SK-N-SH (cell line): Measurements from ENCODE around the gene RPS10.

Experiments used
- EZH2phosphoT487 ChIP-seq: fragments of 200-600 bp; sonication (generic); IDR thresholded peaks from 2 replicates; pipeline ENCODE4 v1.6.1; 2017; ENCODE audit warnings: low read depth, mixed run types, mild to moderate bottlenecking, antibody characterized with exemption, moderate library complexity, borderline replicate concordance
- GABPA ChIP-seq: IDR thresholded peaks from 2 replicates; pipeline ENCODE4 v1.4.0; 2012; ENCODE audit warnings: low read depth, mild to moderate bottlenecking
- JUND ChIP-seq: IDR thresholded peaks from 2 replicates; pipeline ENCODE4 v1.4.0; 2012
- POLR2AphosphoS5 ChIP-seq: IDR thresholded peaks from 2 replicates; pipeline ENCODE4 v1.6.1; 2012; ENCODE audit warnings: low read depth, low read length
- RCOR1 ChIP-seq: fragments of 150-350 bp; IDR thresholded peaks from 2 replicates; pipeline ENCODE4 v1.6.1; 2017; ENCODE audit warnings: antibody characterized with exemption, low read length
- REST ChIP-seq: IDR thresholded peaks from 2 replicates; pipeline ENCODE4 v1.6.1; 2012; ENCODE audit warnings: mild to moderate bottlenecking, low read depth, low read length, moderate library complexity
- RXRA ChIP-seq: IDR thresholded peaks from 2 replicates; pipeline ENCODE4 v1.4.0; 2012; ENCODE audit warnings: low read depth, mild to moderate bottlenecking, borderline replicate concordance
- SIN3A ChIP-seq: IDR thresholded peaks from 2 replicates; pipeline ENCODE4 v1.6.1; 2012; ENCODE audit warnings: low read depth, mild to moderate bottlenecking, low read length, moderate library complexity, borderline replicate concordance
- TF ChIP-seq, protein P1 (sequence below): fragments of 200-600 bp; sonication (generic); IDR thresholded peaks from 2 replicates; pipeline ENCODE4 v1.6.1; 2017; ENCODE audit warnings: antibody characterized with exemption, mild to moderate bottlenecking, moderate library complexity
- TF ChIP-seq, protein P2 (sequence below): IDR thresholded peaks from 2 replicates; pipeline ENCODE4 v1.4.0; 2012; ENCODE audit warnings: low read depth, borderline replicate concordance

DNA sequence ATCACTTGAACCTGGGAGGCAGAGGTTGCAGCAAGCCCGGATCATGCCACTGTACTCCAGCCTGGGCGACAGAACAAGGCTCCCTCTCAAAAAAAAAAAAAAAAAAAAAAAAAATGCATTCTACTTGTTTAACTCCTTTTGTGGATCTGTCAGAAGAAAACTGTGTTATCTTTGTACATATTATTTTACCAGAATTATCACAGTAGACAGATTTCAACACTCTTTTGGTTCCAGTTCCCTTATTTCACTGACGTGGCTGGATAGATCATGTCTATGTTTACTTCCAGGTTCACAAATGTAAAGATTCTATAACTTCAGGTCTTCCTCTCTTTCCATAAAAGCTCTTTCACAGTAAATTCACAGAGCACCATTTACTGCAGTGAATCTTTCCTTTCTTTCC, 51.8 kb downstream of the RPS10 start:
- TF ChIP-seq GABPA = no peak
- TF ChIP-seq, protein P1, sequence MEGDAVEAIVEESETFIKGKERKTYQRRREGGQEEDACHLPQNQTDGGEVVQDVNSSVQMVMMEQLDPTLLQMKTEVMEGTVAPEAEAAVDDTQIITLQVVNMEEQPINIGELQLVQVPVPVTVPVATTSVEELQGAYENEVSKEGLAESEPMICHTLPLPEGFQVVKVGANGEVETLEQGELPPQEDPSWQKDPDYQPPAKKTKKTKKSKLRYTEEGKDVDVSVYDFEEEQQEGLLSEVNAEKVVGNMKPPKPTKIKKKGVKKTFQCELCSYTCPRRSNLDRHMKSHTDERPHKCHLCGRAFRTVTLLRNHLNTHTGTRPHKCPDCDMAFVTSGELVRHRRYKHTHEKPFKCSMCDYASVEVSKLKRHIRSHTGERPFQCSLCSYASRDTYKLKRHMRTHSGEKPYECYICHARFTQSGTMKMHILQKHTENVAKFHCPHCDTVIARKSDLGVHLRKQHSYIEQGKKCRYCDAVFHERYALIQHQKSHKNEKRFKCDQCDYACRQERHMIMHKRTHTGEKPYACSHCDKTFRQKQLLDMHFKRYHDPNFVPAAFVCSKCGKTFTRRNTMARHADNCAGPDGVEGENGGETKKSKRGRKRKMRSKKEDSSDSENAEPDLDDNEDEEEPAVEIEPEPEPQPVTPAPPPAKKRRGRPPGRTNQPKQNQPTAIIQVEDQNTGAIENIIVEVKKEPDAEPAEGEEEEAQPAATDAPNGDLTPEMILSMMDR = no peak
- TF ChIP-seq, protein P2, sequence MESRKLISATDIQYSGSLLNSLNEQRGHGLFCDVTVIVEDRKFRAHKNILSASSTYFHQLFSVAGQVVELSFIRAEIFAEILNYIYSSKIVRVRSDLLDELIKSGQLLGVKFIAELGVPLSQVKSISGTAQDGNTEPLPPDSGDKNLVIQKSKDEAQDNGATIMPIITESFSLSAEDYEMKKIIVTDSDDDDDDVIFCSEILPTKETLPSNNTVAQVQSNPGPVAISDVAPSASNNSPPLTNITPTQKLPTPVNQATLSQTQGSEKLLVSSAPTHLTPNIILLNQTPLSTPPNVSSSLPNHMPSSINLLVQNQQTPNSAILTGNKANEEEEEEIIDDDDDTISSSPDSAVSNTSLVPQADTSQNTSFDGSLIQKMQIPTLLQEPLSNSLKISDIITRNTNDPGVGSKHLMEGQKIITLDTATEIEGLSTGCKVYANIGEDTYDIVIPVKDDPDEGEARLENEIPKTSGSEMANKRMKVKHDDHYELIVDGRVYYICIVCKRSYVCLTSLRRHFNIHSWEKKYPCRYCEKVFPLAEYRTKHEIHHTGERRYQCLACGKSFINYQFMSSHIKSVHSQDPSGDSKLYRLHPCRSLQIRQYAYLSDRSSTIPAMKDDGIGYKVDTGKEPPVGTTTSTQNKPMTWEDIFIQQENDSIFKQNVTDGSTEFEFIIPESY = no peak
- no peak for TF ChIP-seq SIN3A
- no peak for TF ChIP-seq JUND
- no peak for TF ChIP-seq RXRA
- TF ChIP-seq EZH2phosphoT487 = no peak
- no peak for TF ChIP-seq POLR2AphosphoS5
- TF ChIP-seq REST = no peak
- TF ChIP-seq RCOR1 = no peak
